Peyer's patch (tissue), 4 donors: ENCODE data around the gene SPATA6L. TPM values are rescaled to one million over a fixed set of nuclear protein-coding genes. Genes with fewer than 3 reads are reported as not detected.

Experiments
- DNase-seq, 3 donors: peaks; one replicate each; pipeline ENCODE4 v3.0.0-alpha.2; 2017 to 2019
- H3K27ac ChIP-seq, 4 donors: fragments of 200-600 bp; sonication (generic); one replicate each; pipeline ENCODE4 v1.5.1; 2016 to 2019
- H3K27me3 ChIP-seq, 2 donors: fragments of 200-600 bp; sonication (generic); one replicate each; pipeline ENCODE4 v1.5.1; 2019
- H3K36me3 ChIP-seq, 3 donors: fragments of 200-600 bp; sonication (generic); one replicate each; pipeline ENCODE4 v1.5.1; 2016 to 2019
- H3K4me1 ChIP-seq, 4 donors: fragments of 200-600 bp; sonication (generic); one replicate each; pipeline ENCODE4 v1.5.1; 2016 to 2019
- H3K4me3 ChIP-seq, 4 donors: fragments of 200-600 bp; sonication (generic); 1 replicate in 3 of 4; 2 replicates in 1 of 4; pipeline ENCODE4 v1.5.1; 2016 to 2019; ENCODE audit warnings: mild to moderate bottlenecking in 1 of 4
- H3K9me3 ChIP-seq, 4 donors: fragments of 200-600 bp; sonication (generic); one replicate each; pipeline ENCODE4 v1.5.1; 2016 to 2019; ENCODE audit warnings: mild to moderate bottlenecking in 1 of 4
- CTCF ChIP-seq, 6 experiments: fragments of 450-650 bp in 4 of 6; fragments of 200-600 bp in 2 of 6; sonication (generic) in 1 of 6; IDR thresholded peaks; one replicate each; pipeline ENCODE4 v1.5.1; 2017 to 2019; ENCODE audit warnings: antibody characterized with exemption in 6 of 6, mild to moderate bottlenecking in 3 of 6, moderate library complexity in 1 of 6
- POLR2A ChIP-seq, 2 donors: fragments of 450-650 bp; IDR thresholded peaks; one replicate each; pipeline ENCODE4 v1.5.1; 2017; ENCODE audit warnings: antibody characterized with exemption in 2 of 2, mild to moderate bottlenecking in 2 of 2, moderate library complexity in 2 of 2
- total RNA-seq, 4 donors: library from RNA; depleted of rRNA; stranded (reverse); fragments of >200 nt; gene quantifications; one replicate each; pipeline ENCODE4 v1.1.0, GENCODE V29; 2016

Gene SPATA6L
- total RNA-seq, 4 donors from 2014 or later, result 13.4 to 19.0 (median 16.6) TPM

DNA sequence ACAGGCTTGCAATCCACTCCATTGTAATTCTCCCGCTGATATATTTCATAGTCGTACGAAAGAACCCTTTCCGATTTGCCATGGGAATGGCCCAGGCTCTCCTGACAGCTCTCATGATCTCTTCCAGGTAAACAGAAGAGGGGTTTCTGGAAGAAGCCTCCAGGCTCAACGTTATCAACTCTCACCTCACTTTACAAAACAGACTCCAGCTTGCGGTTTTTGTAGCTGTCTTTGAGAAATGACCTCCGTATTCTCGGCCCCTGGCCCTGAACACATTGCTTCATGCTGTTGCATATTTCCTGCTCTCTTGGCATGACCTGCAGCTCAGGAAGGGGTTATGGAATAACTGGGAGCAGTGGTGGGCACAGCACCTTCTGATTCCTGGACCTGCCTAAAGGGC is 90.3 kb downstream of the SPATA6L start:
- no peak for TF ChIP-seq POLR2A (IDR thresholded peaks at IDR 0.05)
- TF ChIP-seq CTCF (IDR thresholded peaks at IDR 0.05), result no peak
- no peaks in the 10 kb centered on the region for H3K4me1 ChIP-seq
- no peaks in the 10 kb centered on the region for H3K9me3 ChIP-seq
- H3K36me3 ChIP-seq, result peaks cover 0 to 39% (median 0%) of the 10 kb centered on the region in 3 donors
- H3K27me3 ChIP-seq, result no peaks in the 10 kb centered on the region
- no peak overlapping the region for H3K4me3 ChIP-seq
- no peak overlapping the region for H3K27ac ChIP-seq
- DNase-seq, result no peak

GRCh38 chr9:4574657-4575243 is 91.5 kb downstream of the SPATA6L start:
- H3K27ac ChIP-seq, result no peak overlapping the region
- H3K4me3 ChIP-seq, result no peak overlapping the region
- DNase-seq, result no peak
- no peak for TF ChIP-seq POLR2A (IDR thresholded peaks at IDR 0.05)
- no peak for TF ChIP-seq CTCF (IDR thresholded peaks at IDR 0.05)
- H3K4me1 ChIP-seq, result no peaks in the 10 kb centered on the region
- no peaks in the 10 kb centered on the region for H3K9me3 ChIP-seq
- H3K27me3 ChIP-seq, result no peaks in the 10 kb centered on the region
- H3K36me3 ChIP-seq, result peaks cover 0 to 37% (median 0%) of the 10 kb centered on the region in 3 donors

DNA sequence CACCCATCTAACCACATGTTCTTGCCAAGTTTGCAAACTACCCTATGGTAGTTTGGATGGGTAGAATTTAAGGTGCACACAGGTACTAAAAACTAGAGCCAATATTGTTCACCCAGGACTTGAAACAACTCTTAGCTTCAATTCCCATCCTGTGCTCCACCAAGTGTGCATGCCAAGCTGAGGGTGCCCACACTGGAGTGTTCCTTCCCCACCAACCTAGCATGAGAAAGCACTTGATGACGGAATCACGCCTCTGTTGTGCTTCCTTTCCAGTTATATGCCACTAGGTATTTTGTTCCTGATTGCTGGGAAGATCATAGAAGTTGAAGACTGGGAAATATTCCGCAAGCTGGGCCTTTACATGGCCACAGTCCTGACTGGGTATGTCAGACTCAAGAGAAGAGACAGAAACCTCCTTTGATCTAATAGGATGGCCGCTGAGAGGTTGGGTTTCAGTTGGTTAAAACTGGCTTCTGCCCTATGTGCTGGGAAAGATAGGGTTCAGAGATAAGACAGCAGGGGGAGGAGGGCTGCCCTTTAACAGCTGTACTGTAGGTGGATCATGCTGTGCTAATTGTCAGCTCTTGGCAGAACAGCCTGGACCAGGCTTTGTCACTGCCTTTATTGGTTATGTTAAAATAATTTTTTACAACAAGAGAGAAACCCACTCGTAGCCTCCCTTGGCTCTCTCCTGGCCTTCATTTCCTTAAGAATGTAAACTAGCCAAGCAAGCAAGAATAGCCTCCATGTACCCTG is 92.5 kb downstream of the SPATA6L start:
- no peaks in the 10 kb centered on the region for H3K9me3 ChIP-seq
- no peaks in the 10 kb centered on the region for H3K4me1 ChIP-seq
- TF ChIP-seq POLR2A (IDR thresholded peaks at IDR 0.05), result no peak
- TF ChIP-seq CTCF (IDR thresholded peaks at IDR 0.05), result no peak
- no peaks in the 10 kb centered on the region for H3K27me3 ChIP-seq
- DNase-seq, result no peak
- H3K4me3 ChIP-seq, result no peak overlapping the region
- no peak overlapping the region for H3K27ac ChIP-seq
- H3K36me3 ChIP-seq, result peaks cover 0 to 36% (median 0%) of the 10 kb centered on the region in 3 donors

DNA sequence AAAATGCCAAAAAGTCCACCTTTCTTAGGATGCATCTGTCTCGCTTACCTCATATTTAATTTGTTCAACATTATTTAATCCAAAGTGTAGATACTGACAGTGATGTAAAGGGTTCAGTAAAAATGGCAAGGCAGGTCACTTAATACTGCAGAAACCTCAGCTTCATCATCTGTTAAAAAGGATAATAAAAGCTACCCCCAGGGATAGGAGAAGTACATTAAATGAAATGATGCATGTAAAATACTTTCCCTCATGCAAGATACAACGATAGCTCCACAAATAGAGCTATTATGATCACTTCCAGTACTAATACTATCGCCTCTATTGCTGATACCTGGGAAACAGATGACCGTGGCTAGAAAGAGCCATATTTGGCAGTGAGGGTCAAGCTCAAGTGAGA is 93.1 kb downstream of the SPATA6L start:
- H3K4me1 ChIP-seq, result no peaks in the 10 kb centered on the region
- H3K36me3 ChIP-seq, result peaks cover 0 to 36% (median 0%) of the 10 kb centered on the region in 3 donors
- H3K27me3 ChIP-seq, result no peaks in the 10 kb centered on the region
- H3K27ac ChIP-seq, result no peak overlapping the region
- TF ChIP-seq CTCF (IDR thresholded peaks at IDR 0.05), result no peak
- no peak for TF ChIP-seq POLR2A (IDR thresholded peaks at IDR 0.05)
- no peak for DNase-seq
- no peaks in the 10 kb centered on the region for H3K9me3 ChIP-seq
- no peak overlapping the region for H3K4me3 ChIP-seq

GRCh38 chr9:4572184-4572826 is 94.0 kb downstream of the SPATA6L start:
- no peaks in the 10 kb centered on the region for H3K9me3 ChIP-seq
- no peak for TF ChIP-seq POLR2A (IDR thresholded peaks at IDR 0.05)
- DNase-seq, result no peak
- no peak overlapping the region for H3K4me3 ChIP-seq
- peaks cover 0 to 40% (median 0%) of the 10 kb centered on the region in 3 donors for H3K36me3 ChIP-seq
- no peaks in the 10 kb centered on the region for H3K4me1 ChIP-seq
- H3K27ac ChIP-seq, result no peak overlapping the region
- no peaks in the 10 kb centered on the region for H3K27me3 ChIP-seq

DNA sequence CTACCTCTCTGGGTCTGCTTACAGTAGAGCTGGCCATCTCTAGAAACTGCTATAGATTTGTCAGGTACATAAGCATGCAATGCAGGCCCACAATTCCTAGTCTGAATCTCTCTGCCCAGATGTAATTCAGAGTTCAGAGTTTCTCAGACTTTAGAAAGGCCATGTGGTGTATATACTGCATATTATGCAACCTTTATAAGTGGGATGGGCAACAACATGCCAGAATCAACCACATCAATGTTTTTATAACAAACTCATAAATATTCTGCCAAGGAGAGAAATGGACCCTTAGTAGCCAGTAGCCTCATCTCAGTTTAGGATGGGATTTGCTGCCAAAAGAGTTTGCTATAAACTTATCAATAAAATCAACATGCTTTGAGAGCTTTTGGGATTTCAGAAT is 97.2 kb downstream of the SPATA6L start:
- Histone ChIP-seq H3K4me1 (no peaks in the 10 kb centered on the region), H3K9me3 (no peaks in the 10 kb centered on the region), H3K27me3 (no peaks in the 10 kb centered on the region), H3K36me3 (peaks cover 0 to 30% (median 0%) of the 10 kb centered on the region in 3 donors), H3K27ac (no peak overlapping the region), H3K4me3 (no peak overlapping the region)
- DNase-seq, result no peak
- no peak for TF ChIP-seq CTCF (IDR thresholded peaks at IDR 0.05)
- no peak for TF ChIP-seq POLR2A (IDR thresholded peaks at IDR 0.05)
